ENCODE results near the gene C5. TPM values are rescaled to one million over a fixed set of nuclear protein-coding genes. Genes with fewer than 3 reads are reported as not detected.

Gene C5
- total RNA-seq, 1 experiment from 2014 or later = 0.74 TPM

GRCh38 chr9:120902569-120903535 is 147.2 kb downstream of the C5 start:
- no peak overlapping the region for H4K8ac ChIP-seq (replicated peaks; ENCODE audit: insufficient read length, low read depth, low read length)
- TF ChIP-seq CTCF (conservative IDR thresholded peaks at IDR 0.05) = no peak
- no CpG with 5 or more reads among the region's 14 CpGs for WGBS (ENCODE audit: extremely low coverage, insufficient read length, low lambda C conversion rate)

More at GRCh38 chr9:120902569-120903535, 147.2 kb downstream of the C5 start:
- H3K9me3 ChIP-seq (ENCODE audit: control insufficient read depth, low read depth, low read length) = no peaks in the 10 kb centered on the region
- no peaks in the 10 kb centered on the region for H3K4me1 ChIP-seq (ENCODE audit: insufficient read depth, low read length)
- no peak overlapping the region for H3K4me3 Mint-ChIP-seq
- H3T11ph ChIP-seq (ENCODE audit: low read length) = no peak overlapping the region
- H3K27me3 Mint-ChIP-seq (ENCODE audit: low read depth) = no peaks in the 10 kb centered on the region
- no peak overlapping the region for H3K56ac ChIP-seq (ENCODE audit: insufficient read length, low read depth, low read length)
- no peak overlapping the region for H3K4ac ChIP-seq (ENCODE audit: low read depth, low read length)
- no peaks in the 10 kb centered on the region for H3K9me3 Mint-ChIP-seq
- H3K23ac ChIP-seq (ENCODE audit: insufficient read length, low read depth, low read length) = no peak overlapping the region
- 0 out of 4 replicates have a peak, but pooled peaks cover 0 to 2% of the 10 kb centered on the region in 2 experiments for H3K4me1 Mint-ChIP-seq
- no peak for DNase-seq
- 0 out of 7 replicates have a peak, but pooled peaks cover 0 to 2% (median 0%) of the 10 kb centered on the region in 3 experiments for H3K36me3 Mint-ChIP-seq (ENCODE audit: insufficient read depth in 1 of 3, low read depth in 3 of 3)
- H3K23me2 ChIP-seq (ENCODE audit: insufficient read length, low read depth, low read length, poor library complexity, severe bottlenecking) = no peaks in the 10 kb centered on the region
- no peak overlapping the region for H3K27ac ChIP-seq (ENCODE audit: insufficient read length, low read depth, low read length)
- no peak overlapping the region for H2BK5ac ChIP-seq (ENCODE audit: insufficient read length, low read length)
- H2BK20ac ChIP-seq (ENCODE audit: low read depth, low read length, poor library complexity, severe bottlenecking) = no peak overlapping the region
- no peak overlapping the region for H3K9ac ChIP-seq (ENCODE audit: extremely low read depth, insufficient read length, low read length)
- H3K79me2 ChIP-seq (ENCODE audit: insufficient read depth, low read length) = no peaks in the 10 kb centered on the region
- H2BK15ac ChIP-seq (ENCODE audit: low read depth, low read length) = no peak overlapping the region
- no peaks in the 10 kb centered on the region for H3K79me1 ChIP-seq (ENCODE audit: insufficient read depth, low read depth, low read length, poor library complexity, severe bottlenecking)
- H2AFZ ChIP-seq (ENCODE audit: low read length) = no peak overlapping the region
- no peak overlapping the region for H2AK5ac ChIP-seq (ENCODE audit: insufficient read length, low read length)
- no peak overlapping the region for H3K4me2 ChIP-seq (ENCODE audit: insufficient read depth, insufficient read length, low read length)
- no peak overlapping the region for H4K91ac ChIP-seq (ENCODE audit: insufficient read length, low read depth, low read length)
- H3K14ac ChIP-seq (ENCODE audit: insufficient read depth, low read length) = no peak overlapping the region
- H4K5ac ChIP-seq (ENCODE audit: insufficient read length, low read depth, low read length) = no peak overlapping the region
- H3K27me3 ChIP-seq (ENCODE audit: insufficient read depth, low read length) = no peaks in the 10 kb centered on the region
- no peak overlapping the region for H2BK12ac ChIP-seq (ENCODE audit: insufficient read length, low read depth, low read length)
- no peak overlapping the region for H3K27ac Mint-ChIP-seq
- H4K20me1 ChIP-seq (ENCODE audit: control insufficient read depth, insufficient read depth, insufficient read length) = no peaks in the 10 kb centered on the region
- no peak overlapping the region for H2BK120ac ChIP-seq (ENCODE audit: low read depth, low read length, poor library complexity, severe bottlenecking)
- H3K18ac ChIP-seq (ENCODE audit: insufficient read length, low read depth, low read length) = no peak overlapping the region

Other genes starting within 250 kb of the C5 start
- gene PSMD5, start 207.4 kb downstream of the C5 start, total RNA-seq (2021) = 64.9 and 68.9 TPM in 2 replicates
- 66.7 and 66.8 TPM in 2 replicates for gene PHF19, start 173.1 kb downstream of the C5 start, total RNA-seq (2021)
- gene TRAF1, start 123.5 kb downstream of the C5 start, total RNA-seq (2021) = 1.4 and 1.5 TPM in 2 replicates
- 11.6 and 14.2 TPM in 2 replicates for gene CNTRL, start 24.7 kb upstream of the C5 start, total RNA-seq (2021)
- gene RAB14, start 151.6 kb upstream of the C5 start, total RNA-seq (2021) = 33.6 and 35.7 TPM in 2 replicates
- 12.9 and 14.9 TPM in 2 replicates for gene GSN, start 217.9 kb upstream of the C5 start, total RNA-seq (2021)

Data from H9 (cell line).